ENCODE measurements around the gene VAV3. TPM values are rescaled to one million over a fixed set of nuclear protein-coding genes. Genes with fewer than 3 reads are reported as not detected.

Gene VAV3
- total RNA-seq, 2 donors from 2014 or later, result 6.9 to 7.7 TPM

GRCh38 chr1:107843989-107844388 is 121.0 kb downstream of the VAV3 start:
- Histone ChIP-seq H3K4me3 (no peak overlapping the region), H3K4me1 (ENCODE audit: control insufficient read depth in 1 of 2, low read depth in 2 of 2) (no peaks in the 10 kb centered on the region), H3K36me3 (no peaks in the 10 kb centered on the region), H3K27ac (no peak overlapping the region), H3K9me3 (no peaks in the 10 kb centered on the region), H3K27me3 (replicated peaks; ENCODE audit: insufficient read depth) (no peaks in the 10 kb centered on the region)
- TF ChIP-seq CTCF (IDR thresholded peaks at IDR 0.05), result no peak
- no peak for DNase-seq (ENCODE audit: low spot score)
- ATAC-seq (ENCODE audit: insufficient number of reproducible peaks, low FRiP score, low read depth), result no peak

- H3K9me3 ChIP-seq, result no peaks in the 10 kb centered on the region
- no peak overlapping the region for H3K4me3 ChIP-seq
- DNase-seq (ENCODE audit: low spot score) (no peak), ATAC-seq (ENCODE audit: insufficient number of reproducible peaks, low FRiP score, low read depth) (no peak)
- TF ChIP-seq CTCF (IDR thresholded peaks at IDR 0.05), result no peak
- H3K36me3 ChIP-seq, result no peaks in the 10 kb centered on the region
- H3K4me1 ChIP-seq (ENCODE audit: control insufficient read depth in 1 of 2, low read depth in 2 of 2), result no peaks in the 10 kb centered on the region
- no peak overlapping the region for H3K27ac ChIP-seq
- H3K27me3 ChIP-seq (replicated peaks; ENCODE audit: insufficient read depth), result no peaks in the 10 kb centered on the region
Measured at GRCh38 chr1:107842241-107842640, 122.7 kb downstream of the VAV3 start.

- Histone ChIP-seq H3K36me3 (no peaks in the 10 kb centered on the region), H3K4me3 (no peak overlapping the region), H3K27ac (no peak overlapping the region), H3K27me3 (replicated peaks; ENCODE audit: insufficient read depth) (no peaks in the 10 kb centered on the region), H3K9me3 (no peaks in the 10 kb centered on the region), H3K4me1 (ENCODE audit: control insufficient read depth in 1 of 2, low read depth in 2 of 2) (no peaks in the 10 kb centered on the region)
- ATAC-seq (ENCODE audit: insufficient number of reproducible peaks, low FRiP score, low read depth), result no peak
- no peak for TF ChIP-seq CTCF (IDR thresholded peaks at IDR 0.05)
- DNase-seq (ENCODE audit: low spot score), result no peak
Measured at GRCh38 chr1:107840725-107841124, 124.3 kb downstream of the VAV3 start.

GRCh38 chr1:107838056-107838455 is 126.9 kb downstream of the VAV3 start:
- Histone ChIP-seq H3K27ac (no peak overlapping the region), H3K36me3 (no peaks in the 10 kb centered on the region), H3K9me3 (no peaks in the 10 kb centered on the region), H3K4me3 (no peak overlapping the region), H3K27me3 (replicated peaks; ENCODE audit: insufficient read depth) (no peaks in the 10 kb centered on the region), H3K4me1 (ENCODE audit: control insufficient read depth in 1 of 2, low read depth in 2 of 2) (no peaks in the 10 kb centered on the region)
- ATAC-seq (ENCODE audit: insufficient number of reproducible peaks, low FRiP score, low read depth), result no peak
- no peak for TF ChIP-seq CTCF (IDR thresholded peaks at IDR 0.05)
- no peak for DNase-seq (ENCODE audit: low spot score)

- Histone ChIP-seq H3K4me3 (no peak overlapping the region), H3K36me3 (no peaks in the 10 kb centered on the region), H3K27ac (no peak overlapping the region), H3K9me3 (no peaks in the 10 kb centered on the region), H3K4me1 (ENCODE audit: control insufficient read depth in 1 of 2, low read depth in 2 of 2) (no peaks in the 10 kb centered on the region), H3K27me3 (replicated peaks; ENCODE audit: insufficient read depth) (no peaks in the 10 kb centered on the region)
- no peak for TF ChIP-seq CTCF (IDR thresholded peaks at IDR 0.05)
- ATAC-seq (ENCODE audit: insufficient number of reproducible peaks, low FRiP score, low read depth), result no peak
- DNase-seq (ENCODE audit: low spot score), result no peak
Measured at GRCh38 chr1:107835151-107835670, 129.8 kb downstream of the VAV3 start.
